Adipocyte (in vitro differentiated cells): ENCODE results near the gene CCL4L2.
"Not testable (repeated sequence)": the region's sequence is repeated elsewhere in the genome, so short reads cannot be mapped to it uniquely, and the experiment has no call there.

Source experiments
- DNase-seq: peaks from one replicate; pipeline ENCODE4 v3.0.0-alpha.2; 2015; ENCODE audit warnings: low read depth
- H3K27me3 ChIP-seq: replicated peaks from 2 replicates; pipeline ENCODE4 v1.7.0; 2013; ENCODE audit warnings: mild to moderate bottlenecking, low read length, moderate library complexity; ENCODE audit not compliant: control insufficient read depth, insufficient read depth
- H3K36me3 ChIP-seq: 2 replicates; pipeline ENCODE4 v1.7.0; 2013; ENCODE audit warnings: low read length, mild to moderate bottlenecking, moderate library complexity; ENCODE audit not compliant: control insufficient read depth, insufficient read depth, severe bottlenecking
- H3K4me1 ChIP-seq: 2 replicates; pipeline ENCODE4 v1.7.0; 2013; ENCODE audit warnings: mild to moderate bottlenecking, low read length, moderate library complexity; ENCODE audit not compliant: control insufficient read depth, insufficient read depth
- H3K4me3 ChIP-seq: 2 replicates; pipeline ENCODE4 v1.7.0; 2013; ENCODE audit warnings: mild to moderate bottlenecking, low read length, moderate library complexity
- H3K9ac ChIP-seq: 2 replicates; pipeline ENCODE4 v1.7.0; 2013; ENCODE audit warnings: mild to moderate bottlenecking, low read length, moderate library complexity
- H3K9me3 ChIP-seq: 2 replicates; pipeline ENCODE4 v1.7.0; 2013; ENCODE audit warnings: mild to moderate bottlenecking, low read length, moderate library complexity; ENCODE audit not compliant: control insufficient read depth

Gene CCL4L2

DNA sequence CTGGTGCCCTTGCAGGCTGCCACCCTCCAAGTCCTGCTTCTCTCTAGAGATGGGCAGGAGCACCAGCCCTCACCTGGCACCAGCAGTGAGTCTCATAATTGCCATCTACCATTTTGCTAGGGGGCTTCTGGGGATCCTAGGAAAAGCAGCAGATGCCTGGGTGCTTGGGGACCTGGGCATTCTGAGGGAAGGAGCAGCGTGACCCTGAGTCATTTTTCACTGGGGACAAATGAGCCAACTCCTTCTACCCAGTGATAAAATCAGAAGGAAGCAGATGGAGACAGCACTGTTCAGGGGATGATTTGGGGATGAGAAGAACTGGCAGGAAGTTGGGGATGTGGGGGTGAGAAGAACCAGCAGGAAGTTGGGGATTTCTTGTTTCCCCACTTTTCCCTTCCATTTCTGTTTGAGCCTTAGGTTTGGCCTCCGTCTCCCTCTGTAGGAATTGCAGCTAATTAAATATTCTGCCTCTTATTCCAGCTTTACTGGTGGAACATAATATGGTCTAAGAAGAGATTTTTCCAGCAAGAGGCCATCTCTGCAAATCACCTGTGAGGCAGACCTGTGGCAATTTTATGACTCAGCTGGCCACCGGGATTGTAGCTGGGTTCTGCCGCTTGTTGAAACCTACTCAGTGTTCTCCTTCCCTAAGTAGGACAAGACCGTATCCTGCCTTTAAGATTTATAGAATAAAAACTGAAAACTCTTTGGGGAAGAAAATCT, 22.8 kb upstream of the CCL4L2 start:
- not testable (repeated sequence) for H3K36me3 ChIP-seq, H3K9ac ChIP-seq, H3K9me3 ChIP-seq, H3K4me1 ChIP-seq, H3K27me3 ChIP-seq, H3K4me3 ChIP-seq, DNase-seq

DNA sequence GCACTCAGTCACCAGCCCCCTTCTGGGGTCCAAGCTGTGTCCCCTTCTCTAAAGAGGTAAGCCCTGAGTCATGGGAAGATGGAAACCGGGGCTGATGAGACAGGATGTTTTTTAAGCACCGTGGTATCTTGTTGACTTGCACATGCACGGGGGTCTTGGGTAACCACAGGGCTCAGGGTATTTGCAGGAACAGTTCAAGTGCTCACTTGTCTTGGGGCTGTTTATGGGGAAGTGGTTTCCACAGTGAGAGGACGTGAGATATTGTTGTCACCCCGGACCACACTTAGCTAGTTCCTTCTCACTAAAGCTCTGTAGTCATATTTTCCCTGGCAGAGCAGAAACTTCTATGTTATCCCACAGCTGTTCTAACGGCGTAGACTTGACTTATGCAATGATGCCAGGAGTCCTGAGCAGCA, 22.0 kb upstream of the CCL4L2 start:
- Histone ChIP-seq H3K27me3 (no peaks in the 10 kb centered on the region), H3K4me3 (no peak overlapping the region), H3K36me3 (no peaks in the 10 kb centered on the region), H3K4me1 (peaks cover 3% of the 10 kb centered on the region), H3K9me3 (no peaks in the 10 kb centered on the region), H3K9ac (no peak overlapping the region)
- DNase-seq: peak; percentile 22

DNA sequence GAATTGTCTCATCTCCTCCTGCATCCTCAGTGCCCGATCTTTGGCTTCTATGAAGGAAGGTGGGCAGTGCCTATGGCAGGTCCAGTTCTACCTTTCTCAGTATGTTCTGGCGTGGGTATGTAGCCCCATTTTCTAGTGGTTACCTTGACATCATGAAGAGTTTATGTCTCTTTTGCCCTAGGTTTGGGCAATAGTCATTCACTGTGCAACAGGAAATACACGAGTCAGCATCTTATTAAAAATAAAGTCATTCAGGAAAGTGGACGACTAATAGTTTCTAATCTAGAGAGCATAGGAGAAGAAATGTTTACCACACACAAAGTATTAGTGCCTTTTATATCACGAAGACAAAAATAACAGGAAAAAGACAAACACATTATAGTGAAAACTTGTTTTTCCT, 20.9 kb upstream of the CCL4L2 start:
- H3K9ac ChIP-seq, H3K9me3 ChIP-seq, H3K27me3 ChIP-seq, DNase-seq, H3K4me1 ChIP-seq, H3K36me3 ChIP-seq, H3K4me3 ChIP-seq: not testable (repeated sequence)

DNA sequence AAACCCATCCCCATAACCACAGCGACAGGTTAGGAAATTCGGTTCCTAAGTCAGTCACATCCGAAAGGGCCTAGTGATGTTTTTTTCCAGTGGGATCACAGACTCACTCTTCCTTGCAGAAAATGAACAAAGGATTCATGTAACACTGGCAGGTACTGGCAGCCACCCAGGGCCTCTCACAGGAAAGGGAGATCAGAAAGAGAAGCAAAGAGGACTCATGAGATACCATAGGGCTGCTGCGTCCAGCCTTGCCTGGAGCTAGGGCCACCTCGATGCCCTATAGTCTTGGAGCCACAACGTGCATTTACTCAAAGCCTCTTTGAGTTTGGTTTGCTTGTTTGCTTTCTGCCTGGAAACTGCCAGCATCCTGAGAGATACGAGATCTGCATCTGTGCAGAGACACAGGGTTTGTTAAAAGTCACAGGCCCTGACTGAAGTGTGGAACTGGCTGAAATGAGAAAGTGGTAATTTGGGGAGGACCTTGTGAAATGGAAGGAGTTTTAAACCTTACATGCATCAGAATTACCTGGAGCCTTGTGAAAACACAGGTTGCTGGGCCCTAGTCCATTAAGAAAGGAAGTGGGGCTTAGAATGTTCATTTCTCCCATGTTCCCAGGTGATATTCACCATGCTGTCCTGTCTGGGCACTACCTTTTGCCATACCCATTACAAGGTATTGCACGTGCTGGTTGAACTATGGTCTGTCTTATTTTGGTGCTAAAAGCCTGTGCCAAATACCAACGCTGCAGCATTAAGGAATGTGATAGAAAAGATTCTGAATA, 20.1 kb upstream of the CCL4L2 start:
- not testable (repeated sequence) for DNase-seq, H3K4me3 ChIP-seq, H3K36me3 ChIP-seq, H3K9me3 ChIP-seq, H3K9ac ChIP-seq, H3K27me3 ChIP-seq, H3K4me1 ChIP-seq

DNA sequence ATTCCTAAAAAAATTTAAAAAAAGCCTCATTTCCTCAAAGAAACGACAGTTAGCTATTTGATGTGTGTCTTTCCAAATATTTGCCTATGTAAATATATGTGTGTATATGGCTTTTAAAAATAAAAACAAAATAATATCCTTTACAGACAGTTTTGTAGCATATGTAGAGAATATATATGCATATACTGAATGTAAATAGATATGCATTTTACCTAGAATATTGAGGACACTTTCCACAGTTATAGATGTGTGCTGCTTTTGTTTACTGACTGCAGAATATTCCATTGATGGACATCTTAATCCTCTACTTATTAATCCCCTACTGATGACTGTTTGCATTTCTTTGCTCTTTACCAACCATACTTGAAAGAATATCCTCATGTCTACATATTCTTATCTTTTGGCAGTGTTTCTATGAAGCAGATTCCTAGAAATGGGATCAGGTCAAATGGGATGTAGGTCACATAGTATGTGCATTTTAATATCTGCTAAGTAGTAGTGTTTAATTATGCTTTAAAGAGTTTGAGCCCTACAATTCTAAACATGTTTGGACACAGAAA, 17.6 kb upstream of the CCL4L2 start:
- H3K9ac ChIP-seq: no peak overlapping the region
- no peak for DNase-seq
- no peak overlapping the region for H3K4me3 ChIP-seq
- H3K27me3 ChIP-seq: no peaks in the 10 kb centered on the region
- H3K9me3 ChIP-seq: no peaks in the 10 kb centered on the region
- peaks cover 3% of the 10 kb centered on the region for H3K4me1 ChIP-seq
- H3K36me3 ChIP-seq: no peaks in the 10 kb centered on the region

DNA sequence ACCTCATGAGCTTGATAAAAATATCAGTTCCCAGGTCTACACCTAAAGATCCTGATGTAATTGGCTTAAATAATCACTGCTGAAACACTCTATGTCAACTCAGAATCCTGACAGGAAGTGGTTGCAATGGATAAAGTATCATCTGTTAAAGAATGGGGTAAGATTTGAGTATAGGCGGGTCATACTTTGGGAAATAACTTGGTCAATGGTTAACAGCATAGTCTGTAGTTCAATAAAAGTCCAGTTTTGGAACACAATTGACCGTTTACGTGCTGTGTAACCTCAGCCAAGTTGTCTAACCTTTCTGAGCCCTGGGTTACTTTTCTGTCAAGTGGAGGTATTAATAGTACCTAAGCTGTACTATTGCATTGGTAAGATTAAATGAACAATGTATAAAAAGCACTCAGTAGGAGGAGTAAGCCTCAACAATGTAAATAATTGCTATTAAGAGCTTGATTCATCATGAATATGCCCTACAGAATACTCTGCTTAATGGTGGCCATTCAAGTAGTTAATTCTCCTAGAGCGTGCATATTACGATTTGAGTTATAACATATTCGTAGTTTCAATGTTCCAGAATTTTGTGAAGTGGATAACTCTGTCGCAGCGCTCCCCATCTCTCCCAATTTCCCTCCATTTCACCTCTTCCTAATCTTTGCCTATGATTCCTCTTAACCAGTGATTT, 16.6 kb upstream of the CCL4L2 start:
- H3K4me3 ChIP-seq, H3K36me3 ChIP-seq, H3K27me3 ChIP-seq, H3K9me3 ChIP-seq, H3K4me1 ChIP-seq, H3K9ac ChIP-seq, DNase-seq: not testable (repeated sequence)

DNA sequence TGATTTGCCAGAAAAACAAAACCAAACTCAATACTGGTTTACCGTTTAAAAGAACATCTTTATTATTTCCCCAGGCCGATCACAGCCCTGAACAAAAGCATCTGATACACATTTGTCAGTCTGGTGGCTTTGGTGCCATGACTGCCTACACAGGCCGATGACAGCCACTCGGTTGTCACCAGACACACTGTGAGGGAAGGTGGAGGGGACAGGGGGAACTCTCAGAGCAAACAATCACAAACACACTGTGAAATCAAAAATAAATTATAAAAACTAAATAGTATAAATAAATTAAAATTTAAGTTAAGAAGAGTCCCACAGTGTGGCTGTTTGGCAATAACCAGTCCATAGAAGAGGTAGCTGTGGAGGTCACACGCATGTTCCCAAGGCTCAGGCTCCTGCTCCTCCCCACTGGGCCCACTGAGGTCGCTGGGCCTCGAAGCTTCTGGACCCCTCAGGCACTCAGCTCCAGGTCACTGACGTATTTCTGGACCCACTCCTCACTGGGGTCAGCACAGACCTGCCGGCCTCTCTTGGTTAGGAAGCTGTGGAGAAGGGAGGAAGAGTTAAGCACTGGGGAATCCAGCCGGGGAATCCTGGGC, 15.9 kb upstream of the CCL4L2 start:
- not testable (repeated sequence) for H3K4me1 ChIP-seq, H3K9ac ChIP-seq, H3K27me3 ChIP-seq, H3K4me3 ChIP-seq, DNase-seq, H3K9me3 ChIP-seq, H3K36me3 ChIP-seq

DNA sequence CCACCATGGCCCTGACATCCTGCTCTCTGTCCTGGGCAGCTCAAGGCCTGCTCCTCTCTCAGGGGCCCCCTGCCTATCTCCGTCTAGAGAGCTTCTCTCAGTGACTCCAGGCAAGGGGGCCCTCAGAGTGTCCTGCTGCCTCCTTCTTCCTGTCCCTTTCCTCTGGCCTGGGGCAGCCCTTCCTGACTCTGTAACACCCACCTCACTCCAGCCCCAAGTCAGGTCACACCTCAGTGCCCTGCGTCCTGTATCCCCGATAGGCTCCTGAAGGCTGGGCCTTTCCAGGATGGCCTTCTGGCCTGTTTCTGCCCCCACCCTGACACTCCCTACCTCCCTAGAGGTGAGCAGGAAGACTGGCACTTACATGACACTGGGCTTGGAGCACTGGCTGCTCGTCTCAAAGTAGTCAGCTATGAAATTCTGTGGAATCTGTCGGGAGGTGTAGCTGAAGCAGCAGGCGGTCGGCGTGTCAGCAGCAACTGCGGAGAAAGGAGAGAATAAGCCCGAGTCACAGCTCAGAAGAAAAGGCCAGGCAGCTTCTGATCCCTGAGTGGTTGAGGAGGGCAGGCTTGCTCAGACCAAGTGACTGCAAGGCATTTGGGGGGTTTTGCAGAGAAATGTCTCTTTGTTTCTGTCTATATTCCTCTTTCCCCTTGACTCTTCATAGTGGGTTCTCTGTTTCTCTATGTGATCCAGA, 15.3 kb upstream of the CCL4L2 start:
- no peaks in the 10 kb centered on the region for H3K27me3 ChIP-seq
- no peak overlapping the region for H3K9ac ChIP-seq
- H3K36me3 ChIP-seq: no peaks in the 10 kb centered on the region
- H3K9me3 ChIP-seq: no peaks in the 10 kb centered on the region
- DNase-seq: no peak
- no peak overlapping the region for H3K4me3 ChIP-seq
- H3K4me1 ChIP-seq: peaks cover 3% of the 10 kb centered on the region

DNA sequence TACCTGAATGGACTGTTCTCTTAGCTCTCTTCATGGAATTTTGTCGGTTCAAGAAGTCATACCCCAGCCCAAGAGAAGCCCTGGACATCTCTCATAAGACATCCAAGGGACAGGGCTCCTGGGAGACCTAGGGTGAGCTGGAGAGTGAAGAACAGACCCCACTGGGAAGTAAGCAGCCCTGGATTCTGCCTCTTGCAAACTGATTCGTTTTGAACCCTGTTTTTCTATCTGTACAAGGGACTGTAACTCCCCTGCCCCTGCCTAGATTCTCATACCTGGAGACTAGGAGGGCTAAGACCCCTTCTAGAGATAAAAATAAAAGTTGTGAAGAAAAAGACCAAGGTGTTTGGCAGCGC, 14.8 kb upstream of the CCL4L2 start:
- Histone ChIP-seq H3K9me3 (no peaks in the 10 kb centered on the region), H3K4me1 (peaks cover 3% of the 10 kb centered on the region), H3K36me3 (no peaks in the 10 kb centered on the region), H3K27me3 (no peaks in the 10 kb centered on the region), H3K9ac (no peak overlapping the region), H3K4me3 (no peak overlapping the region)
- no peak for DNase-seq

DNA sequence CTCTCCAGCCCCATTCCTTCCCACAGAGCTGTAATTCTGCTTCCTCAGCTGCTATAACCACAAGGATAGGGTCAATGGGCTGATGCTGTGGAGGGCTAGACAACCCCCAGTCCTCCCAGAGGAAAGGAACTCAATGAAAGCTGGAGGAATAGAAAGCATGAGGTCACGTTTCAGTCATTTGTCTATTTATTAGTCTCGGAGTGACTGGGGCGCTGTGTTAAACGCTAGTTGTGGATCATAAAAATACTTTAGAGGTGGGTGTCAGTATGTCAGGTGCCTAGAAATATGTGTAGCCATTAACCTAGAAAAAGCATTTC, 13.5 kb upstream of the CCL4L2 start:
- Histone ChIP-seq H3K9me3 (no peaks in the 10 kb centered on the region), H3K9ac (no peak overlapping the region), H3K4me1 (peaks cover 3% of the 10 kb centered on the region), H3K27me3 (no peaks in the 10 kb centered on the region), H3K36me3 (no peaks in the 10 kb centered on the region), H3K4me3 (no peak overlapping the region)
- DNase-seq: no peak
